Parathyroid adenoma (tissue), 2 donors: ENCODE measurements around the gene ZNF714.

Experiments
- H2AFZ ChIP-seq: fragments of 300-600 bp; sonication (generic); one replicate; pipeline ENCODE4 v1.7.0; 2017; ENCODE audit warnings: antibody characterized with exemption, mild to moderate bottlenecking
- H3K27ac ChIP-seq: fragments of 300-600 bp; sonication (generic); one replicate; pipeline ENCODE4 v1.7.0; 2017
- H3K27me3 ChIP-seq: fragments of 300-600 bp; sonication (generic); one replicate; pipeline ENCODE4 v1.7.0; 2017; ENCODE audit warnings: low read length; ENCODE audit not compliant: control insufficient read depth, insufficient read depth
- H3K36me3 ChIP-seq: fragments of 300-600 bp; sonication (generic); one replicate; pipeline ENCODE4 v1.7.0; 2017; ENCODE audit warnings: low read length; ENCODE audit not compliant: control insufficient read depth, insufficient read depth
- H3K4me1 ChIP-seq: fragments of 300-600 bp; sonication (generic); one replicate; pipeline ENCODE4 v1.7.0; 2017; ENCODE audit warnings: control low read depth
- H3K4me2 ChIP-seq: fragments of 300-600 bp; sonication (generic); one replicate; pipeline ENCODE4 v1.7.0; 2017; ENCODE audit warnings: low read length
- H3K4me3 ChIP-seq: fragments of 300-600 bp; sonication (generic); one replicate; pipeline ENCODE4 v1.7.0; 2017; ENCODE audit warnings: low read depth, low read length
- H3K79me2 ChIP-seq: fragments of 300-600 bp; sonication (generic); one replicate; pipeline ENCODE4 v1.7.0; 2017; ENCODE audit warnings: control low read depth
- H3K9ac ChIP-seq: fragments of 300-600 bp; sonication (generic); one replicate; pipeline ENCODE4 v1.7.0; 2017; ENCODE audit warnings: mild to moderate bottlenecking
- H3K9me3 ChIP-seq: fragments of 300-600 bp; sonication (generic); one replicate; pipeline ENCODE4 v1.7.0; 2017; ENCODE audit warnings: low read length; ENCODE audit not compliant: control insufficient read depth
- TF ChIP-seq, protein P1 (sequence below): fragments of 300-600 bp; sonication (generic); IDR thresholded peaks from one replicate; pipeline ENCODE4 v1.7.0; 2017; ENCODE audit warnings: antibody characterized with exemption, mild to moderate bottlenecking
- donor health status: primary hyperparathyroidism.

Gene ZNF714

DNA sequence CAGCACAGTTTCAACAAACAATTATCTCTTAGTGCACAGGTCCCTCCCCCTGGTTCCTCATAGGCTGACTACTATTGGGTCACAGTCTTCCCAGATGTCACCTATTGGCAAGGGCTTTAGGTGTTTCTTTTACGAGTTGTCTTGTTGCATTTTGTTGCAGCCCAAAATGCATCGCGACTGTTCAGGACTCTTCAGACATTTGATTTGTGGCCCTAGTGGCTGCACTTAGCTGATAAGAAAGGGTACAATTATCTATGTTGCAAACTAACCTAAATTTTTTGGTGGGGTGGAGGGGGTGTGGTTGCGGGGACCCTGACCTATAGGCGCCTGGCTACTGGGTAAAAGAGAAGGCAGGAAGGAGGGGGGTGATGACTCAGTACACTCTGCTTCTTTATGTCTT is 29.1 kb upstream of the ZNF714 start:
- no peak overlapping the region for H3K27ac ChIP-seq
- H3K79me2 ChIP-seq = peaks cover 10% of the 10 kb centered on the region
- no peaks in the 10 kb centered on the region for H3K27me3 ChIP-seq
- TF ChIP-seq, protein P1, sequence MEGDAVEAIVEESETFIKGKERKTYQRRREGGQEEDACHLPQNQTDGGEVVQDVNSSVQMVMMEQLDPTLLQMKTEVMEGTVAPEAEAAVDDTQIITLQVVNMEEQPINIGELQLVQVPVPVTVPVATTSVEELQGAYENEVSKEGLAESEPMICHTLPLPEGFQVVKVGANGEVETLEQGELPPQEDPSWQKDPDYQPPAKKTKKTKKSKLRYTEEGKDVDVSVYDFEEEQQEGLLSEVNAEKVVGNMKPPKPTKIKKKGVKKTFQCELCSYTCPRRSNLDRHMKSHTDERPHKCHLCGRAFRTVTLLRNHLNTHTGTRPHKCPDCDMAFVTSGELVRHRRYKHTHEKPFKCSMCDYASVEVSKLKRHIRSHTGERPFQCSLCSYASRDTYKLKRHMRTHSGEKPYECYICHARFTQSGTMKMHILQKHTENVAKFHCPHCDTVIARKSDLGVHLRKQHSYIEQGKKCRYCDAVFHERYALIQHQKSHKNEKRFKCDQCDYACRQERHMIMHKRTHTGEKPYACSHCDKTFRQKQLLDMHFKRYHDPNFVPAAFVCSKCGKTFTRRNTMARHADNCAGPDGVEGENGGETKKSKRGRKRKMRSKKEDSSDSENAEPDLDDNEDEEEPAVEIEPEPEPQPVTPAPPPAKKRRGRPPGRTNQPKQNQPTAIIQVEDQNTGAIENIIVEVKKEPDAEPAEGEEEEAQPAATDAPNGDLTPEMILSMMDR = no peak
- H3K4me1 ChIP-seq = no peaks in the 10 kb centered on the region
- H2AFZ ChIP-seq = no peak overlapping the region
- H3K9ac ChIP-seq = no peak overlapping the region
- H3K4me3 ChIP-seq = no peak overlapping the region
- H3K9me3 ChIP-seq = no peaks in the 10 kb centered on the region
- H3K4me2 ChIP-seq = no peak overlapping the region
- H3K36me3 ChIP-seq = no peaks in the 10 kb centered on the region

DNA sequence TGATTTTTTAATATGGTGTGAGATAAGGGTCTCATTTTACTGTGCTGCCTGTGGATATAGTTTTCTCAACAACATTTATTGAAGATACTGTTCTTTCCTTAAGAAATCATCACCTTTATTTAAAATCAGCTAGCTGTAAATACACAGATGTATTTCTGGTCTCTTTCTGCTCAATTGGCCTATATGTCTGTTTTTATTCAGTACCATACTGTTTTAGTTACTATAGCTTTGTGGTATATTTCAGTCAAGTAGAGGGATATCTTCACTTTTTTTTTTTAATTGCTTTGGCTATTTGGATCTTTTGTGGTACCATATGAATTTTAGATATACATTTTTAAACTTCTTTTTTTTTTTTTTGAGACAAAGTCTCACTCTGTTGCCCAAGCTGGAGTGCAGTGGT is 16.7 kb upstream of the ZNF714 start:
- Histone ChIP-seq H2AFZ (no peak overlapping the region), H3K9me3 (no peaks in the 10 kb centered on the region), H3K4me1 (no peaks in the 10 kb centered on the region), H3K4me2 (no peak overlapping the region), H3K27me3 (no peaks in the 10 kb centered on the region), H3K9ac (no peak overlapping the region), H3K79me2 (no peaks in the 10 kb centered on the region), H3K4me3 (no peak overlapping the region), H3K27ac (no peak overlapping the region), H3K36me3 (no peaks in the 10 kb centered on the region)
- TF ChIP-seq, protein P1 = no peak

DNA sequence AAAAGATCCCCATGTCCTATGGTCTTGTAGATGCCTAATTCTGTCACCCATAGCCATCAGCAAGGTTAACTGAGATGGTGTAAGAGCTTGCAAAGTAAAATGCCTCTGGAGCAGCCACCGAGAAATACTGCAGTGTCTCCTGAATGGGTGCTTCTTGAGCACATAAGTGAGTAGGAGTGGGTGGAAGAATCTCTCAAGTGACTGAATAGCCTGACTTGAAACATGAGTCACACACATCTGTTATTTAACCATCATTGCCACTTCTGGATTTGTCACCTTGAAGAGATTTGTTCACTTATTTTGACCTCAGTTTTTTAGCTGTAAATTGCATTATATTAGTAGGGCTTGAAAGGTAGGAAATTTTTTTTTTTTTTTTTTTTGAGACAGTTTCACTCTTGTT is 2.3 kb downstream of the ZNF714 start:
- Histone ChIP-seq H2AFZ (no peak overlapping the region), H3K36me3 (no peaks in the 10 kb centered on the region), H3K9me3 (no peaks in the 10 kb centered on the region), H3K27me3 (no peaks in the 10 kb centered on the region), H3K9ac (no peak overlapping the region), H3K27ac (no peak overlapping the region), H3K4me1 (no peaks in the 10 kb centered on the region), H3K4me3 (no peak overlapping the region), H3K79me2 (no peaks in the 10 kb centered on the region), H3K4me2 (no peak overlapping the region)
- TF ChIP-seq, protein P1 = no peak

DNA sequence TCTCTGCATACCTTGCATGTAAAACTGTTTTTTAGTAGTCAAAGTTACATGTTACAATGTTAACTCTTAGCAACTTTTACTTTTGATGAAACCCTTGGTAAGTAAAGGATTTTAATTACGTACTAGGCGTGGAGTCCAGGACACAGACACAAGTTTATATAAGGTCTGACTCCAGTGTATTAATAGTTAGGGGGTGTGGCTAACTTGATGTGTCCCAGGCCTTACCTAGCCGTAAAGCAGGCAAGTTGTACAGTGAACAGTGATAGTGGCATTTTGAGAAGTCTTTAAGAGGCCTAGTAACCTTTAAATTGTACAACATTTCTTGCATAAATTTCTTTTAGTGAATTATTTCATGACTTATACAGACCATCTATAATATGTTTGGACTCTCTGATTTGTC is 5.9 kb downstream of the ZNF714 start:
- no peak overlapping the region for H2AFZ ChIP-seq

DNA sequence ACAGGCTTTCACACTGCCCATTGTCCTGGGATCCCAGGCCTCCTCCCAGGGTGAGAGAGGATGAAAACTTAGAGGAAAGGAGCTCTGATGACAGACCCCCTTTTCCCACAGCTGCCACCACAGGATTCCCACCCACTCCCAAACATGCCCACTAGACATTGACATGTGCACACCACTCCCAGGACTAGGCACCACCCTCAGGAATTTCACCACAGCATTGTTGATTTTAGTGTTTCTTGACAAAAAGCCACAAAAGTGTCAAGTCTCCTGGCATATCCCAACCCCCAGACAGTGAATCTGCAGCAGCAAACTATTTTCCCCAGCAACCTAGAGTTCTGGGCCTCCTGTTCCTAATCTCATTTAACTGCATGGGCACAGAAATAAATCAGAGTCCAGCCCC is 10.1 kb downstream of the ZNF714 start:
- H2AFZ ChIP-seq = no peak overlapping the region
- H3K27me3 ChIP-seq = no peaks in the 10 kb centered on the region
- no peak overlapping the region for H3K9ac ChIP-seq
- H3K4me3 ChIP-seq = no peak overlapping the region
- H3K4me2 ChIP-seq = no peak overlapping the region
- TF ChIP-seq, protein P1 = no peak
- H3K4me1 ChIP-seq = peaks cover 11% of the 10 kb centered on the region
- peaks cover 3% of the 10 kb centered on the region for H3K79me2 ChIP-seq
- no peaks in the 10 kb centered on the region for H3K36me3 ChIP-seq
- no peaks in the 10 kb centered on the region for H3K9me3 ChIP-seq
- H3K27ac ChIP-seq = peak overlapping the region; percentile 30

More for the DNA sequence above, 5.9 kb downstream of the ZNF714 start:
- H3K36me3 ChIP-seq = no peaks in the 10 kb centered on the region
- peaks cover 11% of the 10 kb centered on the region for H3K4me1 ChIP-seq
- no peaks in the 10 kb centered on the region for H3K9me3 ChIP-seq
- no peak overlapping the region for H3K27ac ChIP-seq
- H3K4me2 ChIP-seq = no peak overlapping the region
- H3K4me3 ChIP-seq = no peak overlapping the region
- H3K79me2 ChIP-seq = no peaks in the 10 kb centered on the region
- TF ChIP-seq, protein P1 = no peak
- H3K27me3 ChIP-seq = no peaks in the 10 kb centered on the region
- H3K9ac ChIP-seq = no peak overlapping the region
